ENCODE data around the gene SLC6A17.

The SLC6A17 gene

GRCh38 chr1:110240476-110241210 is 90.3 kb downstream of the SLC6A17 start:
- TF ChIP-seq CTCF (conservative IDR thresholded peaks at IDR 0.05; ENCODE audit: low read length), result no peak
- no peak for DNase-seq (ENCODE audit: low read depth)
- H3K4me3 ChIP-seq (ENCODE audit: low read length), result no peak overlapping the region

DNA sequence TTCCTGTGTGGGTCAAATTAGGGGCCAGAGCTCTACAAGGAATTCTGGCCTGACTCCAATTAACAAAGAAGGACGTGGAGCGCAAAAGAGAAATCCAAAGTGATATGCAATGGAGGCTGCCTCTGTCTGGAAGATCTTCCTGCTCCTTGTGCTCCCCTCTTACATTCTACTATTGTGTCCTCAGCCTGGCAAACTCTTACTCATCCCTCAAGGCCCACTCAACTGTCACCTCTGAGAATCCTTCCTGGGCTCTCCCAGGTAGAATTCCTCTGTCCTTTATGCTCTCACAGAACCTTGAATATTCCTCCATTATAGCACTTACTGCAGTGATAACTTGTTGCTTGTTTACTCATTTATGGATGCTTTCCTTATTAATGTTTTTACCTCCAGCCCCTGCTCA is 91.2 kb downstream of the SLC6A17 start:
- no peak overlapping the region for H3K4me3 ChIP-seq (ENCODE audit: low read length)
- no peak for DNase-seq (ENCODE audit: low read depth)
- no peak for TF ChIP-seq CTCF (conservative IDR thresholded peaks at IDR 0.05; ENCODE audit: low read length)

GRCh38 chr1:110242062-110242461 is 91.8 kb downstream of the SLC6A17 start:
- no peak overlapping the region for H3K4me3 ChIP-seq (ENCODE audit: low read length)
- TF ChIP-seq CTCF (conservative IDR thresholded peaks at IDR 0.05; ENCODE audit: low read length), result no peak
- DNase-seq (ENCODE audit: low read depth), result no peak

- DNase-seq (ENCODE audit: low read depth), result no peak
- no peak for TF ChIP-seq CTCF (conservative IDR thresholded peaks at IDR 0.05; ENCODE audit: low read length)
- H3K4me3 ChIP-seq (ENCODE audit: low read length), result no peak overlapping the region
Observed at GRCh38 chr1:110242731-110243130, 92.4 kb downstream of the SLC6A17 start.

- DNase-seq (ENCODE audit: low read depth), result no peak
- no peak overlapping the region for H3K4me3 ChIP-seq (ENCODE audit: low read length)
- no peak for TF ChIP-seq CTCF (conservative IDR thresholded peaks at IDR 0.05; ENCODE audit: low read length)
Observed at GRCh38 chr1:110243146-110243545, 92.9 kb downstream of the SLC6A17 start.

GRCh38 chr1:110243574-110243973 is 93.3 kb downstream of the SLC6A17 start:
- H3K4me3 ChIP-seq (ENCODE audit: low read length), result no peak overlapping the region
- TF ChIP-seq CTCF (conservative IDR thresholded peaks at IDR 0.05; ENCODE audit: low read length), result no peak

DNA sequence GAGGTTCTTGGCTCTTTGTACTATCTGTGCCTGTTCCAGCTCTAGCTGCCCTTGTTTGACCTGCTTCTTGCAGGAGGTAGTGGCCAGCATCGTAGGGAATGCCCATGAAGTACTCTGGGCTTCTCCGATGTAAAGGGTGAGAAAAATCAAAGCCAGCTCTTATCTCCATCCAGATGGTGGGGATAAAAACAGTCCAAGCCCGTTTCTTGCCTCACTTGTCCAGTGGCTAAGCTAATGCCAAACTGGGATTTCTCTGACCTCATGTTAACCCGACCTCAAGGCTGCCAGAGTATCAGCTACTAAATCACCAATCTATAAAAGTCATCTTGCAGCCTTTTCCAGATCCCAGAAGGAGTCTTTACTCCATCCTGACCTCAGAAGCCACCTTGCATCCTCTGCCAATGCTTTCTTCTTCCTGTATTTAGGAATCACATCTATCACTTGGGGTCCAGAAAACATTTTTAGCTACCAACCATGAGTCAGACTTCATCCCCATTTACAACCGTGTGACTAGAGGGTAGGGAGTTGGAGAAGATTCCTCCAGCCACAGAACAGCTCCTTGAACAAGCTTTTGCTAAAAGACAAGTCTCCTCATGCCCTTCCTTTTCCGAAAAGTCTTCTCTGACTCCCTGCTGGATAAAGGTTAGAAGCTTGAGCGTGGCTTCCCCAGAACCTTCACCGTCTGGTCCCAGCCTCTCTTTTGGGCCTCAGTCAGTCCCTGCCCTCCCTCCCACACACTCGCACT is 95.8 kb downstream of the SLC6A17 start:
- H3K4me3 ChIP-seq (ENCODE audit: low read length), result no peak overlapping the region
- TF ChIP-seq CTCF (conservative IDR thresholded peaks at IDR 0.05; ENCODE audit: low read length), result no peak
- peak; percentile 13 for DNase-seq (ENCODE audit: low read depth)

More at GRCh38 chr1:110243574-110243973, 93.3 kb downstream of the SLC6A17 start:
- DNase-seq (ENCODE audit: low read depth), result no peak

Data from AG10803 (cell line).